Trophoblast cell (in vitro differentiated cells and primary cell): ENCODE measurements around the gene OR8S1.
"Not testable (repeated sequence)": the region's sequence is repeated elsewhere in the genome, so short reads cannot be mapped to it uniquely, and the experiment has no call there.

Experiments used
- DNase-seq, 2 donors: peaks; one replicate each; pipeline ENCODE4 v3.0.0-alpha.2; 2016
- H2AFZ ChIP-seq: 2 replicates; pipeline ENCODE4 v1.6.1; 2013; ENCODE audit warnings: low read length, moderate library complexity, mild to moderate bottlenecking; ENCODE audit not compliant: insufficient read depth, poor library complexity
- H2AK5ac ChIP-seq: 2 replicates; pipeline ENCODE4 v1.6.1; 2013; ENCODE audit warnings: mild to moderate bottlenecking, low read length
- H2BK120ac ChIP-seq: 2 replicates; pipeline ENCODE4 v1.6.1; 2013; ENCODE audit warnings: low read length, mild to moderate bottlenecking, moderate library complexity; ENCODE audit not compliant: insufficient read depth, poor library complexity
- H2BK12ac ChIP-seq: 2 replicates; pipeline ENCODE4 v1.6.1; 2013; ENCODE audit warnings: mild to moderate bottlenecking, low read length, moderate library complexity
- H2BK5ac ChIP-seq: 2 replicates; pipeline ENCODE4 v1.6.1; 2013; ENCODE audit warnings: low read length, low read depth, moderate library complexity, mild to moderate bottlenecking; ENCODE audit not compliant: poor library complexity
- H3K14ac ChIP-seq: 2 replicates; pipeline ENCODE4 v1.6.1; 2013; ENCODE audit warnings: mild to moderate bottlenecking, low read length
- H3K18ac ChIP-seq: 2 replicates; pipeline ENCODE4 v1.6.1; 2013; ENCODE audit warnings: mild to moderate bottlenecking, low read length
- H3K23ac ChIP-seq: 2 replicates; pipeline ENCODE4 v1.6.1; 2013; ENCODE audit warnings: low read length
- H3K27ac ChIP-seq: 2 replicates; pipeline ENCODE4 v1.5.1; 2013; ENCODE audit warnings: low read depth, mild to moderate bottlenecking, inconsistent platforms, low read length, moderate library complexity
- H3K27me3 ChIP-seq: 2 replicates; pipeline ENCODE4 v1.6.1; 2013; ENCODE audit warnings: inconsistent platforms, mild to moderate bottlenecking, low read length, moderate library complexity; ENCODE audit not compliant: insufficient read depth
- H3K36me3 ChIP-seq, 2 experiments: 1 replicate in 1 of 2; 2 replicates in 1 of 2; pipeline ENCODE4 v1.6.1; 2013; ENCODE audit warnings: low read length in 2 of 2, mild to moderate bottlenecking in 2 of 2, moderate library complexity in 1 of 2; ENCODE audit not compliant: insufficient read depth in 2 of 2, control insufficient read depth in 1 of 2
- H3K4ac ChIP-seq: 2 replicates; pipeline ENCODE4 v1.6.1; 2013; ENCODE audit warnings: low read depth, mild to moderate bottlenecking, low read length, moderate library complexity
- H3K4me1 ChIP-seq, 2 experiments: 1 replicate in 1 of 2; 2 replicates in 1 of 2; pipeline ENCODE4 v1.6.1; 2013; ENCODE audit warnings: low read length in 2 of 2, mild to moderate bottlenecking in 2 of 2, moderate library complexity in 1 of 2; ENCODE audit not compliant: insufficient read depth in 2 of 2, control insufficient read depth in 1 of 2
- H3K4me2 ChIP-seq: 2 replicates; pipeline ENCODE4 v1.6.1; 2013; ENCODE audit warnings: inconsistent platforms, mild to moderate bottlenecking, low read length, moderate library complexity
- H3K4me3 ChIP-seq: 2 replicates; pipeline ENCODE4 v1.5.1; 2013; ENCODE audit warnings: mild to moderate bottlenecking, low read depth, low read length, inconsistent platforms
- H3K79me1 ChIP-seq: one replicate; pipeline ENCODE4 v1.6.1; 2013; ENCODE audit warnings: low read length
- H3K79me2 ChIP-seq: 2 replicates; pipeline ENCODE4 v1.6.1; 2013; ENCODE audit warnings: low read length, mild to moderate bottlenecking; ENCODE audit not compliant: control insufficient read depth, insufficient read depth, poor library complexity
- H3K9ac ChIP-seq: 2 replicates; pipeline ENCODE4 v1.6.1; 2013; ENCODE audit warnings: mild to moderate bottlenecking, low read length
- H3K9me3 ChIP-seq: 2 replicates; pipeline ENCODE4 v1.6.1; 2013; ENCODE audit warnings: low read depth, mild to moderate bottlenecking, control low read depth, inconsistent platforms, low read length; ENCODE audit not compliant: insufficient read depth
- H4K12ac ChIP-seq: 2 replicates; pipeline ENCODE4 v1.6.1; 2013; ENCODE audit warnings: low read depth, mild to moderate bottlenecking, low read length, moderate library complexity
- H4K8ac ChIP-seq: 2 replicates; pipeline ENCODE4 v1.6.1; 2013; ENCODE audit warnings: low read depth, mild to moderate bottlenecking, low read length, moderate library complexity
- H4K91ac ChIP-seq: one replicate; pipeline ENCODE4 v1.6.1; 2013; ENCODE audit warnings: low read depth, mild to moderate bottlenecking, low read length, moderate library complexity
- WGBS: extraction: QIAGEN DNeasy Blood & Tissue Kit; methylation state at CpG from one replicate; pipeline ENCODE4 v1.1.7; 2013; ENCODE audit warnings: missing lambda C conversion rate; ENCODE audit not compliant: insufficient read length, insufficient coverage; ENCODE audit errors: extremely low coverage; 5-methylcytosine and 5-hydroxymethylcytosine counted together

The OR8S1 gene

DNA sequence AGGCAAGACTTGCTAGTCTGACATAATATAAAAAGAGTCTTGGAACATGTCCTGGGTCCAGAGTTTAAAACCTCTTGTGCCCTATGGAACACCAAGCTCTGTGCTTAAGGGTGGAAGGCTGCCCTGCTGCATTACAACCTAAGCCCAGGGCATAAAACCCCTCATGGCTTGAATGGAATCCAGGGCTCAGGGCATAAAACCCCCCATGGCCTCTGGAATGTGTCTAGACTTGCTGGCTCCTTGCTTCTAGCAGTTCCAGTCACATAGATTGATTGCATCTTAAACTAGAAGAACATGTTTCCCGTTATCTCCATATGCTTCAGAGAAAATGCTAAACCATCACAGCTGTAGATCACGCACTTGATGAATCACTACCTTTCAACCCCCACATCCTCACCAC, 18.6 kb upstream of the OR8S1 start:
- not testable (repeated sequence) for H3K4ac ChIP-seq, H3K18ac ChIP-seq, H3K36me3 ChIP-seq, H3K4me3 ChIP-seq, H3K14ac ChIP-seq, H2AK5ac ChIP-seq, H3K27ac ChIP-seq, H3K4me2 ChIP-seq, H2BK12ac ChIP-seq, H2BK5ac ChIP-seq, H3K23ac ChIP-seq, H4K91ac ChIP-seq, H4K12ac ChIP-seq, H3K79me2 ChIP-seq, H3K79me1 ChIP-seq, H3K4me1 ChIP-seq, H3K9ac ChIP-seq, H4K8ac ChIP-seq, H3K9me3 ChIP-seq, H3K27me3 ChIP-seq, H2BK120ac ChIP-seq, H2AFZ ChIP-seq
- DNase-seq = peak; percentile 87 to 92
- WGBS = no CpG with 5 or more reads among the region's 2 CpGs

DNA sequence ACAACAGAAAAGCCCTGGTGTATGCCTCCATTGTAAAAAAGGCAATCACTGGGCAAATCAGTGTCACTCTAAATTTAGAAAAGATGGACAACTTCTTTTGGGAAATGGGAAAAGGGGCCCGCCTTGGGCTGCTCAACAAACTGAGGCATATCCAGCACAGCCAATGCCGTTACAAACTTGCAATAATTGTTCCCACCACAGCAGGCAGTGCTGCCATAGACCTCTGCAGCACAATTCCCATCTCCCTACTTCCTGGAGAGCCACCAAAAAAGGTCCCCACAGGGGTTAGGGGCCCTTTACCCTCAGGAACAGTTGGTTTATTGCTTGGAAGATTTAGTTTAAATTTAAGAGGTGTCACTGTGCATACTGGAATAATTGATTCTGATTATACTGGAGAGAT, 16.4 kb upstream of the OR8S1 start:
- Histone ChIP-seq H4K8ac (no peak overlapping the region), H4K12ac (no peak overlapping the region), H3K27me3 (peaks cover 1% of the 10 kb centered on the region), H3K9ac (no peak overlapping the region), H2BK12ac (no peak overlapping the region), H3K79me1 (no peaks in the 10 kb centered on the region), H2AFZ (no peak overlapping the region), H3K4me2 (no peak overlapping the region), H3K79me2 (no peaks in the 10 kb centered on the region), H3K36me3 (no peaks in the 10 kb centered on the region), H3K4me3 (no peak overlapping the region), H4K91ac (no peak overlapping the region), H3K9me3 (no peaks in the 10 kb centered on the region), H3K23ac (no peak overlapping the region), H3K27ac (no peak overlapping the region), H2BK5ac (no peak overlapping the region), H2AK5ac (no peak overlapping the region), H3K18ac (no peak overlapping the region), H3K4me1 (peaks cover 3 to 5% of the 10 kb centered on the region in 2 experiments), H2BK120ac (no peak overlapping the region), H3K4ac (no peak overlapping the region), H3K14ac (no peak overlapping the region)
- no peak for DNase-seq
- no CpG with 5 or more reads among the region's 2 CpGs for WGBS

DNA sequence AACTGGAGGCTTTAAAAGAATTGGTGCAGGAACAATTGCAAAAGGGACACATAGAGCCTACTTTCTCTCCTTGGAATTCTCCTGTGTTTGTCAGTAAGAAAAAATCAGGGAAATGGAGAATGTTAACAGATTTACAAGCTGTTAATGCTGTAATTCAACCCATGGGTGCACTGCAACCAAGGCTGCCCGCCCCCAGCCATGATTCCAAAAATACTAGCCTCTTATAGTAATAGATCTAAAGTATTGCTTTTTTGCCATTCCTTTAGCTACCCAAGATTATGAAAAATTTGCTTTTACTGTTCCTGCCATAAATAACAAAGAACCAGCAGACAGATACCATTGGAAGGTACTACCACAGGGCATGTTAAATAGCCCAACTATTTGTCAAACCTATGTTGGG, 15.3 kb upstream of the OR8S1 start:
- Histone ChIP-seq H3K9me3 (no peaks in the 10 kb centered on the region), H2BK12ac (no peak overlapping the region), H3K36me3 (no peaks in the 10 kb centered on the region), H3K79me1 (no peaks in the 10 kb centered on the region), H2AK5ac (no peak overlapping the region), H2BK120ac (no peak overlapping the region), H3K4me3 (no peak overlapping the region), H3K4me2 (no peak overlapping the region), H3K79me2 (no peaks in the 10 kb centered on the region), H4K91ac (no peak overlapping the region), H2AFZ (no peak overlapping the region), H2BK5ac (no peak overlapping the region), H3K18ac (no peak overlapping the region), H3K4ac (no peak overlapping the region), H3K14ac (no peak overlapping the region), H3K27ac (no peak overlapping the region), H3K9ac (no peak overlapping the region), H3K27me3 (peaks cover 1% of the 10 kb centered on the region), H4K8ac (no peak overlapping the region), H3K4me1 (peaks cover 3 to 5% of the 10 kb centered on the region in 2 experiments), H4K12ac (no peak overlapping the region), H3K23ac (no peak overlapping the region)
- peak; percentile 65 to 87 for DNase-seq
- WGBS = no CpG with 5 or more reads among the region's 1 CpG

DNA sequence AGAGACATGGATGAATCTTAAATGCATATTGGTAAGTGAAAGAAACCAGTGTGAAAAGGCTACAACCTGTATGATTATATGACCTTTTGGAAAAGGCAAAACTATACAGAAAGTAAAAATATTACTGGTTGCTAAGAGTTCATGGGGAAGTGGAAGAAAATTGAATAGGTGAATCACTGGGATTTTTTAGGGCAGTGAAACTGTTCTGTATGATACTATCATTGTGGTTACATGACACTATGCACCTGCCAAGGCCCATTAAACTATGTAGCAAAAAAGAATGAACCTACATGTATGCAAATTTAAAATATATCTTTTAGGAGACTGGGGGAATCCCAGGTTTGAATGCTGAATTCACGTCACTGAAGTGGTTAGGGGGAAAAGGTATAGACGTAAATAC, 12.6 kb upstream of the OR8S1 start:
- H3K4ac ChIP-seq = no peak overlapping the region
- no peaks in the 10 kb centered on the region for H3K4me1 ChIP-seq
- H3K4me2 ChIP-seq = no peak overlapping the region
- H4K8ac ChIP-seq = no peak overlapping the region
- no peaks in the 10 kb centered on the region for H3K36me3 ChIP-seq
- no peak overlapping the region for H3K14ac ChIP-seq
- no peak overlapping the region for H2AFZ ChIP-seq
- H3K4me3 ChIP-seq = no peak overlapping the region
- H4K91ac ChIP-seq = no peak overlapping the region
- no peaks in the 10 kb centered on the region for H3K27me3 ChIP-seq
- H2BK120ac ChIP-seq = no peak overlapping the region
- H3K79me2 ChIP-seq = no peaks in the 10 kb centered on the region
- H3K9ac ChIP-seq = no peak overlapping the region
- H3K9me3 ChIP-seq = no peaks in the 10 kb centered on the region
- no peak overlapping the region for H3K23ac ChIP-seq
- DNase-seq = no peak
- H2AK5ac ChIP-seq = no peak overlapping the region
- H2BK12ac ChIP-seq = no peak overlapping the region
- no peak overlapping the region for H2BK5ac ChIP-seq
- no peaks in the 10 kb centered on the region for H3K79me1 ChIP-seq
- no peak overlapping the region for H4K12ac ChIP-seq
- no CpG with 5 or more reads among the region's 2 CpGs for WGBS
- H3K27ac ChIP-seq = no peak overlapping the region
- H3K18ac ChIP-seq = no peak overlapping the region
